GM19238 (cell line): ENCODE data around the gene NAP1L4.

Experiments used
- DNase-seq: peaks from one replicate; pipeline ENCODE4 v3.0.0; 2011; ENCODE audit warnings: low spot score; ENCODE audit not compliant: insufficient read length

The NAP1L4 gene

DNA sequence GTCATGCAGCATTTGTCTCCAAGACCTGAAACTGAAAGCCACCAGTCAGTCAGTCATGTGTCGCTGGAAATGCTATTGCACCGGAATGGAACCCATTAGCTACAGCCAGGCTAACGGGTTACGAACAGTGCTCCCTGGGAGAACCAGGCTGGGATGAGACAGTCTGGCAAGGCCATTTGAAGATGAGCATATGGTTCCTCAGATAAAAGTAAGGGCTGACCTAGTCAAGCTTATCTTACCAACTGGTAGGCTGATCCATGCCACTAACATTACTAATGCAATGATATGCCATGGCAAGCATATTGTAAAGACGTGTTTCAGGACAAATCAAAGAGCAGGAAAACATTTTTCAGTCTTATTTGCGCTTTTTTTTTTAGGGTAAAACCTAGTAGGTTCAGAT, 28.4 kb downstream of the NAP1L4 start:
- no peak for DNase-seq

DNA sequence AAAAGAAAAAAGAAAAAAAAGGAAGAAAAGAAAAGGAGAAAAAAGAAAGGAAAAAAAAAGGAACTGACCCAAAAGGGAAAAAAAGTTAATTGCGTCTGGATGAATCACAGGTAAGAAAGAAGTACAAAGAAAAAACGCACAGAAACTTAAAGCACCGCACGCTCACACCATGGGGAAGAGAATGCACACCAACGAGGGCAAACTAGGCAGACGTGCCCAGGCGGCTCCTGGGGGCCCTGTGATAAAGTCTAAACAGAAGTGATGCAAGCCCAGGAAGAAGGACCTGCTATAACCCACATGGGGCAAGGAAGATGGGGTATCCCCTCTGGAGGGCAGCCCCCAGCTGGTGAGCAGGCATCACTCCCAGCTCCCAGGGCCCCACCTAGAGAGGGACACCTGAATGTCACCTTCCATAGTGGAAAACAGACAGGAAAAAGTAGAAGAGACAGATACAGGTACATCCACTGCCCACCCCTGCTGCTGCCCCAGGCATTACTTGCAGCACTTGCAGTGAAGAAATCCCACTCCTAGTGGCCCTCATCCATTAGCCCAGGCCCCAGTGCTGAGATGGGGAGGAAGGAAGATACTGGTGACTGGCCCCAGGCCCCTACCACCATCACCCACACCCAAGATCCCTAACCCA, 28.9 kb downstream of the NAP1L4 start:
- DNase-seq: no peak

GRCh38 chr11:2961080-2961479, 31.0 kb downstream of the NAP1L4 start:
- DNase-seq: no peak

GRCh38 chr11:2960139-2960538, 32.0 kb downstream of the NAP1L4 start:
- DNase-seq: no peak

GRCh38 chr11:2958251-2958650, 33.9 kb downstream of the NAP1L4 start:
- DNase-seq: no peak

- DNase-seq: no peak
These were observed 36.1 kb downstream of the NAP1L4 start for GRCh38 chr11:2955906-2956476.

GRCh38 chr11:2954263-2954662, 37.9 kb downstream of the NAP1L4 start:
- no peak for DNase-seq

- DNase-seq: no peak
These were observed 39.8 kb downstream of the NAP1L4 start for GRCh38 chr11:2952290-2952689.

DNA sequence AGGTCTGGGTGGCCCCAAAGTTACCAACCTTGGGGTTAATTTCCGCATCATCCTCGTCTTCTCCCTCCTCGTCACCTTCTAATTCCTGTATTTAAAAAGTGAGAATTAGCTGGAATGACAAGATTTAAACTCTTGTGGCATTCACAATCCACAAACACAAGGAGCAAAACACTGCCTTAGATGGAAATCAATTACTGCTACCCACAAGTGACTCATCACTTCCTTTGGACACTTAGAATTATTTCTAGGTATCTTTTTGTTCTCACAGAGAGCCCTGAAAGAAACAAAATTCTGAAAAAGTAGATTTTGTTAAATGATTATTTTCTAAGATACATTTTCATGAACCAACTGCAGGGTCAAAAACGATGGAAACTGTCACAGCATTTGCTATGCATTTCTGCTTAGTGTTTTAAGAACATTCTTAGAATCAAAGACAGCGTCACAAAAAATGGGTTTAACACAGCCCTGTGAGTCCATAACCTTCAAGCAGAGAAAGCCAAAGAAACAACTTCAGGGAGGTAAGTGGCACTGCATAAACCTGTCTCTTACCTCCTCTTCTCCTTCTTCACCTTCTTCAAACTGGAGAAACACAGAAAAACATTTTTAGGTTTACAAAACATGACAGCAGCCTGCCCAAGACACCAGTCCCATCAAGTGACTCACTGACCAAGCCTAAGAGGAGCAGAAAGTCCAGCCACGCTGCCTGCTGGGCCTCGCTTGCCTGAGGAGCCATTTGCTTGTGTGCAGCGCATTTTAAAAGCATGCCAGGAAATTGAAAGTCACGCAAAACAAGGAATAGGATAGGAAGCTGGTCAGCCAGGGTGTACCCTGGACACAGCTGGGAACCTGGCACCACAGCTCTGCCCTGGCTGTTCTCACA, 40.7 kb downstream of the NAP1L4 start:
- DNase-seq: no peak

GRCh38 chr11:2950825-2951224, 41.3 kb downstream of the NAP1L4 start:
- DNase-seq: no peak

GRCh38 chr11:2949920-2950319, 42.2 kb downstream of the NAP1L4 start:
- no peak for DNase-seq

DNA sequence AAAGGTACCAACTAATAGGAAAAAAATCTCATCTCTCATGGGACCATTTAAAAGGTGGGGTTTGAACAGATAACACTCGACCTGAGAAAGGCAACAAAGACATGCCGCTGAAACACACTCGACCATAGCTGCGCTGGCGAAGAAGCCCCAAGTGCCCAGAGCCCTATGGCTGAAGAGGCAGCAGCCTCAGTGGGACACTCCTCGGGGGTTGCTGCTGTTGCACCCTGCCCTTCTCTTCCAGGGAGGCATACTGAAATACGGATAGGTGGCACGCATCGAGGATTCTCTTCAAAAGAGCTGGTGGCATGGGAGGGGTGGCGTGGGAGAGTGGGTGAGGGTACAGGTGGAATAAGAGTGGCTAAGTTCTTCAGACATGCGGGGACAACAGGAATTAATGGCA, 44.4 kb downstream of the NAP1L4 start:
- DNase-seq: no peak

- DNase-seq: no peak
These were observed 46.3 kb downstream of the NAP1L4 start for GRCh38 chr11:2945757-2946287.

GRCh38 chr11:2945031-2945756, 46.9 kb downstream of the NAP1L4 start:
- DNase-seq: no peak

DNA sequence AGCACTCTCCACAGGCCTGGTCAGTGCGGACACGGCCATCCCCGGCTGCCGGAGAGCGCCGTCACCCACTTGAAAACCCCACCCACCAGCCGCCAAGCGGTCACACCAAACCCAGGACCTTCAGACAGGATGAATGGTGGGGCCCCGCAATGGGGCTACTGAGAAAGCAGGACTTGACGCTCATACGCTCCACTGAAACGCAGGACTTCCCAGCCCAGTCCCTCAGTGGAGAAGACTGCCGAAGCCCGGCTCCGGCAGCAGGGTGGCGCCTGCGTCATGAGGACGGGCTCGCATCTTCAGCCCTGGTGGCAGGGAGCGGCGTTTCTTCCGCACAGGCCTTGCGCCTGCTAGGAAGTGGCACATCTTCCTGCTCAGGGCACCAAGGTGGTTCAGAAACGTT, 47.6 kb downstream of the NAP1L4 start:
- DNase-seq: no peak

DNA sequence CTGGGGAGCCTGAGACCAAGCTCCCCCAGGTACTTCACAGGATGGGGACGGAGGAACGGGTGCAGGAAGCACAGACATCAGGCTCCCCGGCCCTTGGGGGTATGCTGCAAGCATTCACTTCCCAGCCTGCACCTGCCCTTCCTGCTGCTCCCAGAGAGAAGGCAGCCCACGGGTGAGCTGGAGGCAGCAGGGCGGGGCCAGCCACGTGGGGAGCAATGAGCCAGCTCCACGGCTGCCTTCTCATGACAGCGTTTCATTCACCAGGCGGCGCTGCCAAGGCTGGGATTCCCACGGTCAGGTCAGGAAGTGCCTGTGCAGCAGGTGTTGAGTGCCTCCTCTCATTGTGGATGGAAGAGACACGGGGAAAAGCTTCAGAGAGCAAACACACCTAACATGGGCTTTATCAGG, 48.4 kb downstream of the NAP1L4 start:
- no peak for DNase-seq

DNA sequence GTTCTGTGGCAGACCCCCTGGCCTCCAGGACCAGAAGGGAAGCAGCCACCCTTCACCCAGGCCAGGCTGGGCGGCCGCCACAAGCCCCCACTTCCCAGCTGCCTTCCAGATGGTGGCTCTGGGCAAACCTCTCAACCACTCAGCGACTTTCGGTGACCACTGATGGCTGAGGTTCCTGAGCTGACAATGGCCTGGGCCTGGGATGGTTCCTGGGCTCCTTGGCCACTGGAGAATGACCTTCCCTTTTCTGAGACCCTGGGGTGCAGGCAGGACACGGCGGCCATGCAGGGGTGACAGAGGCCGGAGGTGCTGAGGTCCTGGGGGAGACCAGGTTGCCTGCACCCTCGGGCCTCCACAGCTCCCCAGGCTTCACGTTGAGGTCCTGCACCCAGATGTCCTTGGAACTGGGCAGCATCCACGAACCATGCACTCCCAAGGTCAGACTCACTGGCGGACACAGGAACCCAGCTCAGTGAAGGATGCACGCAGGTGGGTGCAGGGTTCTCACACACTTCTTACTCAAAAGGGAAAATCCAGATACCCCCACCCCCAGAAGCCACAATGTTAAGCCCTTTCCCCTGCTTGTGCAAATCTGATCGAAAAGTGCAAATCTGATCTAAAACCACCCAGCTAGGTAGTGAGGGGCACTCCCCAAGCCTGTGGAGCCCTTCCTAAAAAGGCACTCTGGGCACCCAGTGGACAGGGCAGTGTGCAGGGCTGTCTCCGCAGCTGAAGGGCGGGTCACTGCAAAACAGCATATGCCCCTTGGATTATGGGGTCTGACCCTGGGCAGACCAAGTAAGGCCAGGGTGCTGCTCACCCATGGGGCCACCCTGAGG, 49.0 kb downstream of the NAP1L4 start:
- no peak for DNase-seq

DNA sequence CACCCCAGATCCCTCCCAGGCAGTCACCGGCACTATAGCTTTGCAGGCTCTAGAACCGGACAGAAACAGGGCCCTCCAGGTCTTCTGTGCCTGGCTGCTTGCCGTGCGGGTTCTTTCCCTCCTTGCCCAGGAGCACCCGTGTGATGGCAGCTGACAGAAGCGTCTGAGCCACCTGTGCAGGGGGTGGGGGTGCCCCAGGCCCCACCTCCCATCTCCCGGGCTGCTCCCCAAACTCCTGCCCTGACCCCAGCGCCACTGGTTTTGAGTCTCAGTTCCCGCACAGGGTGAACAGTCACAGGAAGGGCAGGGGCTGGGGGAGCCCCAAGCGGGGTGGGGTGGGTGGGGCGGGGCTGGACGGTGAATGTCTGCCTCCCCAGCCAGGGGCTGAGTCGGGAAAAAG, 49.7 kb downstream of the NAP1L4 start:
- DNase-seq: no peak

GRCh38 chr11:2940921-2941821, 51.0 kb downstream of the NAP1L4 start:
- DNase-seq: no peak
